Thyroid gland (tissue), 4 donors: ENCODE results near the gene RFX4. TPM values are rescaled to one million over a fixed set of nuclear protein-coding genes. Genes with fewer than 3 reads are reported as not detected.
A peak's percentile ranks its signal among the peaks of the same experiment; 100 is the strongest.

ENCODE experiments used
- DNase-seq, 2 donors: peaks; one replicate each; pipeline ENCODE4 v3.0.0-alpha.2; 2019
- H3K27ac ChIP-seq, 3 donors: fragments of 200-600 bp; sonication (generic); 1 replicate in 2 of 3; 2 replicates in 1 of 3; pipeline ENCODE4 v1.5.1; 2016 to 2019; ENCODE audit warnings: mild to moderate bottlenecking in 1 of 3, moderate library complexity in 1 of 3
- H3K27me3 ChIP-seq: fragments of 200-600 bp; sonication (generic); one replicate; pipeline ENCODE4 v1.5.1; 2019
- H3K36me3 ChIP-seq, 2 donors: fragments of 200-600 bp; sonication (generic); one replicate each; pipeline ENCODE4 v1.5.1; 2016 to 2019
- H3K4me1 ChIP-seq, 2 donors: fragments of 200-600 bp; sonication (generic); one replicate each; pipeline ENCODE4 v1.5.1; 2017 to 2019
- H3K4me3 ChIP-seq, 3 donors: fragments of 200-600 bp; sonication (generic); replicated peaks in 1 of 3; 1 replicate in 2 of 3; 2 replicates in 1 of 3; pipeline ENCODE4 v1.5.1; 2016; ENCODE audit warnings: mild to moderate bottlenecking in 1 of 3
- H3K9me3 ChIP-seq: fragments of 200-600 bp; sonication (generic); one replicate; pipeline ENCODE4 v1.5.1; 2017
- CTCF ChIP-seq, 6 experiments: fragments of 200-600 bp in 3 of 6; fragments of 450-650 bp in 3 of 6; sonication (generic) in 3 of 6; IDR thresholded peaks; one replicate each; pipeline ENCODE4 v1.5.1; 2016 to 2019; ENCODE audit warnings: antibody characterized with exemption in 6 of 6, mild to moderate bottlenecking in 2 of 6, inconsistent platforms in 1 of 6, moderate library complexity in 1 of 6
- POLR2A ChIP-seq, 2 donors: fragments of 450-650 bp; IDR thresholded peaks; one replicate each; pipeline ENCODE4 v1.6.1; 2017; ENCODE audit warnings: antibody characterized with exemption in 2 of 2, mild to moderate bottlenecking in 2 of 2, moderate library complexity in 1 of 2
- WGBS, 2 donors: methylation state at CpG; one replicate each; pipeline ENCODE4 v1.1.5; 2017; 5-methylcytosine and 5-hydroxymethylcytosine counted together
- intact Hi-C: fragments of 100-400 bp; cut with DNase I; formaldehyde crosslinking; loops from one replicate; pipeline ENCODE4 v1.15.1; 2023
- total RNA-seq, 4 donors: library from RNA; depleted of rRNA; stranded (reverse); fragments of >200 nt; gene quantifications; one replicate each; pipeline ENCODE4 v1.2.3, GENCODE V29; 2016

The RFX4 gene
- under 1 TPM in 2 of 4 donors, not detected in 2; 0.27 to 0.45 TPM for total RNA-seq

- TF ChIP-seq POLR2A (IDR thresholded peaks at IDR 0.05) (no peak), CTCF (IDR thresholded peaks at IDR 0.05) (no peak)
- peaks cover 44 to 72% of the 10 kb centered on the region in 2 donors for H3K4me1 ChIP-seq
- intact Hi-C loops: no loop called here
- H3K27me3 ChIP-seq: peaks cover 57% of the 10 kb centered on the region
- DNase-seq: no peak
- WGBS, 2 donors: 3 to 6% methylated on average over 22 to 27 of the region's 29 CpGs
- H3K9me3 ChIP-seq: no peaks in the 10 kb centered on the region
- H3K36me3 ChIP-seq: no peaks in the 10 kb centered on the region
- no peak within 1 kb of the TSS for H3K27ac ChIP-seq
- peak within 1 kb of the TSS in 1 of 3 donors; percentile 27 for H3K4me3 ChIP-seq
Observed at GRCh38 chr12:106582641-106583230, at the start of gene RFX4. Gene RFX4 (plus strand): TSS chr12:106583004. CDS start chr12:106583321, 317 bp downstream.

- no peaks in the 10 kb centered on the region for H3K36me3 ChIP-seq
- intact Hi-C loops: no loop called here
- H3K4me3 ChIP-seq: no peak overlapping the region
- H3K9me3 ChIP-seq: no peaks in the 10 kb centered on the region
- no peak overlapping the region for H3K27ac ChIP-seq
- no peak for DNase-seq
- H3K27me3 ChIP-seq: no peaks in the 10 kb centered on the region
- no peaks in the 10 kb centered on the region for H3K4me1 ChIP-seq
- TF ChIP-seq POLR2A (IDR thresholded peaks at IDR 0.05) (no peak), CTCF (IDR thresholded peaks at IDR 0.05) (no peak)
Observed at GRCh38 chr12:106541201-106541600, 41.6 kb upstream of the RFX4 start.

- Histone ChIP-seq H3K27ac (no peak overlapping the region), H3K27me3 (no peaks in the 10 kb centered on the region), H3K9me3 (no peaks in the 10 kb centered on the region), H3K4me3 (no peak overlapping the region), H3K4me1 (no peaks in the 10 kb centered on the region), H3K36me3 (no peaks in the 10 kb centered on the region)
- WGBS, 2 donors: 91 to 100% methylated on average over 3 to 8 of the region's 9 CpGs
- TF ChIP-seq POLR2A (IDR thresholded peaks at IDR 0.05) (no peak), CTCF (IDR thresholded peaks at IDR 0.05) (no peak)
- intact Hi-C loops: no loop called here
- DNase-seq: no peak
Observed at GRCh38 chr12:106551410-106551809, 31.4 kb upstream of the RFX4 start.

- H3K27ac ChIP-seq: no peak overlapping the region
- no peak for TF ChIP-seq CTCF (IDR thresholded peaks at IDR 0.05)
- no peak for TF ChIP-seq POLR2A (IDR thresholded peaks at IDR 0.05)
- no peaks in the 10 kb centered on the region for H3K4me1 ChIP-seq
- no peaks in the 10 kb centered on the region for H3K27me3 ChIP-seq
- H3K36me3 ChIP-seq: no peaks in the 10 kb centered on the region
- WGBS, 2 donors: 84 to 93% methylated on average over 1 of the region's 1 CpG
- DNase-seq: no peak
- H3K9me3 ChIP-seq: no peaks in the 10 kb centered on the region
- intact Hi-C loops: no loop called here
- H3K4me3 ChIP-seq: no peak overlapping the region
Observed at GRCh38 chr12:106552228-106552627, 30.6 kb upstream of the RFX4 start.

- H3K4me3 ChIP-seq: no peak overlapping the region
- TF ChIP-seq CTCF (IDR thresholded peaks at IDR 0.05) (no peak), POLR2A (IDR thresholded peaks at IDR 0.05) (no peak)
- WGBS, 2 donors: 64 to 77% methylated on average over 9 of the region's 9 CpGs
- no peak for DNase-seq
- H3K36me3 ChIP-seq: no peaks in the 10 kb centered on the region
- no peak overlapping the region for H3K27ac ChIP-seq
- no peaks in the 10 kb centered on the region for H3K4me1 ChIP-seq
- no peaks in the 10 kb centered on the region for H3K9me3 ChIP-seq
- no peaks in the 10 kb centered on the region for H3K27me3 ChIP-seq
- intact Hi-C loops: no loop called here
Observed at GRCh38 chr12:106564678-106565329, 18.0 kb upstream of the RFX4 start.
